Vagina (tissue), 2 donors: ENCODE results near the gene C10orf88.

Source experiments
- POLR2A ChIP-seq, 2 donors: fragments of 450-650 bp; IDR thresholded peaks; one replicate each; pipeline ENCODE4 v1.6.1; 2017; ENCODE audit warnings: antibody characterized with exemption in 2 of 2, mild to moderate bottlenecking in 2 of 2, moderate library complexity in 2 of 2
- TF ChIP-seq, protein P1 (sequence below), 3 experiments: fragments of 450-650 bp in 2 of 3; fragments of 200-600 bp in 1 of 3; sonication (generic) in 1 of 3; IDR thresholded peaks; one replicate each; pipeline ENCODE4 v1.5.1; 2017 to 2019; ENCODE audit warnings: antibody characterized with exemption in 3 of 3, mild to moderate bottlenecking in 2 of 3, moderate library complexity in 2 of 3

DNA sequence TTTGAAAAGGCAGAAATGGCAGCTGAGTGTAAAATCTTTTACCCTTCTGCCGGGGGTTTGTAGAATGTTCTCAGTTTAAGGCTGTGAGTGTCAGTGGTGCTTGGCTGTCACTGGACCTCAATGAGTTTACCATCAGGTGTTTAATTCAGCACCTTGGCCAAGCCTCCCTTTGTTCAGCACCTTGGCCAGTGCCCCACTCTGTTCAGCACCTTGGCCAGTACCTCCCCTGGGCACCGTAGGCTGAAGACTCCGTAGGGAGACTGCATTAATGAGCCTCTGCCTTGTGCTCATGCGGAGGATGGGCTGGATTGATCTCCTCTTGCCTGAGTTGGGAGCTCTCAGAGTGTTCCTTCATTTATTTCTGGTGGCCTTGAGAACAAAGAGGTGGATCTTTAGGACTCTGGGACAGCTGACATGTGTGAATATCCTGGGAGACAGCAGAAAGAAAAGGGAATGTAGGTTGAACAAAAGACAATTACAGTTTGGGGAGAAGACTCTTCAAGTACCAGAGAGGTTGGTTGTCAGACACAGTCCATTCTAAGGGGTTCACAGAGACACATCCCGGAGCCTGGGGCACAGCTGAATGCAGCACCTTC, 42.0 kb downstream of the C10orf88 start:
- TF ChIP-seq, protein P1, sequence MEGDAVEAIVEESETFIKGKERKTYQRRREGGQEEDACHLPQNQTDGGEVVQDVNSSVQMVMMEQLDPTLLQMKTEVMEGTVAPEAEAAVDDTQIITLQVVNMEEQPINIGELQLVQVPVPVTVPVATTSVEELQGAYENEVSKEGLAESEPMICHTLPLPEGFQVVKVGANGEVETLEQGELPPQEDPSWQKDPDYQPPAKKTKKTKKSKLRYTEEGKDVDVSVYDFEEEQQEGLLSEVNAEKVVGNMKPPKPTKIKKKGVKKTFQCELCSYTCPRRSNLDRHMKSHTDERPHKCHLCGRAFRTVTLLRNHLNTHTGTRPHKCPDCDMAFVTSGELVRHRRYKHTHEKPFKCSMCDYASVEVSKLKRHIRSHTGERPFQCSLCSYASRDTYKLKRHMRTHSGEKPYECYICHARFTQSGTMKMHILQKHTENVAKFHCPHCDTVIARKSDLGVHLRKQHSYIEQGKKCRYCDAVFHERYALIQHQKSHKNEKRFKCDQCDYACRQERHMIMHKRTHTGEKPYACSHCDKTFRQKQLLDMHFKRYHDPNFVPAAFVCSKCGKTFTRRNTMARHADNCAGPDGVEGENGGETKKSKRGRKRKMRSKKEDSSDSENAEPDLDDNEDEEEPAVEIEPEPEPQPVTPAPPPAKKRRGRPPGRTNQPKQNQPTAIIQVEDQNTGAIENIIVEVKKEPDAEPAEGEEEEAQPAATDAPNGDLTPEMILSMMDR (IDR thresholded peaks at IDR 0.05): no peak
- no peak for TF ChIP-seq POLR2A (IDR thresholded peaks at IDR 0.05)
